Activated CD4-positive, alpha-beta T cell treated with anti-CD3 and anti-CD28 coated beads for 36 hours (primary cell): Measurements from ENCODE around the gene RALGDS. TPM values are rescaled to one million over a fixed set of nuclear protein-coding genes. Genes with fewer than 3 reads are reported as not detected.
"Not testable (repeated sequence)": the region's sequence is repeated elsewhere in the genome, so short reads cannot be mapped to it uniquely, and the experiment has no call there.

Source experiments
- ATAC-seq: fragments of 200-7000 bp; cut with Tn5 transposase; one replicate; pipeline ENCODE4 v1.10.0; 2021; ENCODE audit warnings: mild to moderate bottlenecking, moderate library complexity
- CTCF ChIA-PET: fragments of 350-600 bp; sonication (Branson Sonifier 250); formaldehyde crosslinking; loops from one replicate; lab custom pipeline; 2021; ENCODE audit warnings: antibody characterized with exemption; lab: Charles Lee
- POLR2A ChIA-PET: fragments of 350-600 bp; sonication (Branson Sonifier 250); formaldehyde crosslinking; loops from one replicate; lab custom pipeline; 2021; ENCODE audit warnings: antibody characterized with exemption, inconsistent platforms; lab: Charles Lee
- DNase-seq: peaks from one replicate; pipeline ENCODE4 v3.0.0-alpha.2; 2020
- H3K27ac Mint-ChIP-seq: one replicate; pipeline ENCODE4 v1.8.0; 2021; ENCODE audit warnings: mixed read lengths
- H3K27me3 Mint-ChIP-seq: one replicate; pipeline ENCODE4 v1.8.0; 2021; ENCODE audit warnings: mixed read lengths
- H3K36me3 Mint-ChIP-seq: one replicate; pipeline ENCODE4 v1.8.0; 2021; ENCODE audit warnings: low read depth, mixed read lengths
- H3K4me1 Mint-ChIP-seq: one replicate; pipeline ENCODE4 v1.8.0; 2021; ENCODE audit warnings: mixed read lengths
- H3K4me3 Mint-ChIP-seq: one replicate; pipeline ENCODE4 v1.8.0; 2021; ENCODE audit warnings: mild to moderate bottlenecking, moderate library complexity, mixed read lengths
- H3K9me3 Mint-ChIP-seq: one replicate; pipeline ENCODE4 v1.8.0; 2021; ENCODE audit warnings: low read depth, mixed read lengths
- intact Hi-C, 2 experiments: fragments of 100-400 bp; cut with DNase I in 1 of 2; cut with micrococcal nuclease in 1 of 2; formaldehyde crosslinking; loops; one replicate each; pipeline versions ENCODE4 v1.14.2 to v1.15.1; 2022 to 2024; cut with DNase I, micrococcal nuclease
- total RNA-seq, 2 experiments: library from RNA; stranded (reverse); gene quantifications; one replicate each; pipeline ENCODE4 v1.2.3, GENCODE V29; 2021

The RALGDS gene
- total RNA-seq, 2 experiments from 2014 or later: 65.1 to 78.6 TPM

DNA sequence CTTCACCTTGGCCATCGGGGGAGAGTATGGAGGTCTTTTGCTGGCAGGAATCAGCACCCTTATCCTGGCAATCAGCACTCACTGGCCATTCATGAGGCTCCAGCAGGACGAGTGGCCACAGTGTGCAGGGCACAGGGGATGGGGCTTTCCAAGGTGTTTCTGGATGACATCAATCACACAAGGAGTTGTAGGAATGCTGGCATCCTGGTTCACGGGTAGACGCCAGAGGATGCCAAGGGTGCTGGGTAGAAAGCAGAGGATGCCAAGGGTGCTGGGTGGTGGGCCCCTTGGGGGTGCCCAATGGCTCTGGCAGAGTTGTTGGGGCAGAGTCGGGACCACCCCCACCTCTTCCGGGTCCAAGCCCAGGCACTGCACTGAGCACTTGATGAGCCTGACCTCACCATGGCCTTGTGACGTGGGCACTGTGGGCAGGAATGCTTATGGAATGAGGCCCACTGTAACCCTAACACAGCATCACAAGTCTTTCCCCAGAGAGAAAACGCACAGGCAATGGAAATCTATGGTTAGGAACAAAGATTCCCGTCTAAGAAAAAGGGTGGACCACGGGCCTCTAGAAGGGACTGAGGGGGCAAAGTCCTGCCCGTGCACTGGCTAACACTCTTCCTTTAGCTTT, 30.2 kb downstream of the RALGDS start:
- no peak for DNase-seq
- H3K4me3 Mint-ChIP-seq: no peak overlapping the region
- no peaks in the 10 kb centered on the region for H3K27me3 Mint-ChIP-seq
- H3K36me3 Mint-ChIP-seq: peaks cover 4% of the 10 kb centered on the region
- intact Hi-C loops: no loop called here
- peaks cover 6% of the 10 kb centered on the region for H3K9me3 Mint-ChIP-seq
- ATAC-seq: no peak
- POLR2A ChIA-PET: no interaction called here
- H3K27ac Mint-ChIP-seq: no peak overlapping the region
- CTCF ChIA-PET: interaction anchor here (1.4 kb wide), 1 partner anchor 69 kb away, joined by 4 read pairs; no protein-coding TSS in a partner anchor
- no peaks in the 10 kb centered on the region for H3K4me1 Mint-ChIP-seq

DNA sequence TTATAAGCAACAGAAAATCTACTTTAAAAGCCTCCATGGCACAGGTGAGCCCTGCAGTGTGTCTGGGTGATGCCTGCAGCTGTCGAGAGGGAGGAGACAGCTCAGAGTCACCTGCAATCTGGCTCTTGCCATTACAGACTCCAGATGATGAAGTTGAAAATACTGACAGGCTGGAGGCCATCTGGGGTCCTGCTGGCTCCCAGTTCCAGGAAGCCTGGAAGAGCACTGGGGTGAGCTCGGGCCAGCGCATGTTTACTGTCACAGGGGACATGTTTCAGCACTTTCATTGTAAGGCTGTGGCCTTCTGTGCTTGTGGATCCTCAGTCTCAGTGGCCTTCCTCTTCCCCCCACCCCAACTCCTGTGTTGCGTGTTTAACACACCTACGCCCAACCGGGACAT, 30.9 kb downstream of the RALGDS start:
- CTCF ChIA-PET: interaction anchor here (0.6 kb wide), 1 partner anchor 54 kb away, joined by 3 read pairs; no protein-coding TSS in a partner anchor
- Mint-ChIP-seq H3K36me3 (no peaks in the 10 kb centered on the region), H3K4me3 (no peak overlapping the region), H3K27ac (no peak overlapping the region), H3K4me1 (no peaks in the 10 kb centered on the region), H3K9me3 (peaks cover 3% of the 10 kb centered on the region), H3K27me3 (no peaks in the 10 kb centered on the region)
- DNase-seq: no peak
- intact Hi-C loops: no loop called here
- POLR2A ChIA-PET: no interaction called here
- ATAC-seq: no peak

DNA sequence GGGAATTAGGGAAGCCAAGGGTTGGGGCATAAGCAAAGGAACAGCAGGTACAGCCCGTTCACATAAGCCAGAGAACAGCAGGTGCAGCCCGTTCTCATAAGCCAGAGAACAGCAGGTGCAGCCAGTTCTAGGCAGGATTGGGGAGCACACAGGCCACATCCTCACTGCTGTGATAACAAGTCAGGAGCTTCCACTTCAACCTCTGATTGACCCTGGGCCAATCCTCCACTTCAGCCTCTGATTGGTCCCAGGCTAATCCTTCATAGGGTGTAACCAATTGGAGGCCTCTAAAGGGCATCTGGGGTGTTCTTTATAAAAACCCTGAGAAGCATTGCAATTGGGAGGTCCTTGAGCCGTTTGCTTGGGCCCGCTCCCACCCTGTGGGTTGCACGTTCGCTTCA, 31.8 kb downstream of the RALGDS start:
- ATAC-seq: no peak
- Mint-ChIP-seq H3K36me3 (no peaks in the 10 kb centered on the region), H3K27me3 (no peaks in the 10 kb centered on the region), H3K9me3 (no peaks in the 10 kb centered on the region), H3K4me3 (no peak overlapping the region), H3K4me1 (no peaks in the 10 kb centered on the region), H3K27ac (no peak overlapping the region)
- intact Hi-C loops: no loop called here
- ChIA-PET POLR2A (no interaction called here), CTCF (no interaction called here)
- DNase-seq: no peak

DNA sequence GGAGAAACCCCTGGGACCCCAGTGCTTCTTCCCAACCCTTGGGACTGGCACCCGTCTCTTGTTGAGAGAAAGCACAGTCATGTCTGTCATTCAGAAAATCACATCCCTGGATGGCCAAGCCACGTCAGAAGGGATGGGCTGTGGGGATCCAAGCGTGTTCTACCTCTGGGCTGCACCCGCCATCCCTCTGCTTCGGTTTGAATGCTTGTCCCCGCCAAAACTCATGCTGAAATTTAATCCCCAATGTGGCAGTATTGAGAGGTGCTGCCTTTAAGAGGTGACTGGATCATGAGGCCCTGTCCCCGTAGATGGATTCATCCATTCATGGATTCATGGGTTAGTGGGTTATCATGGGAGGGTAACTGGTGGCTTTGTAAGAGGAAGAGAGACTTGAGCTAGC, 32.3 kb downstream of the RALGDS start:
- POLR2A ChIA-PET: no interaction called here
- no peaks in the 10 kb centered on the region for H3K36me3 Mint-ChIP-seq
- intact Hi-C loops: no loop called here
- no peaks in the 10 kb centered on the region for H3K4me1 Mint-ChIP-seq
- H3K9me3 Mint-ChIP-seq: no peaks in the 10 kb centered on the region
- ATAC-seq (no peak), DNase-seq (no peak)
- no peak overlapping the region for H3K4me3 Mint-ChIP-seq
- no peak overlapping the region for H3K27ac Mint-ChIP-seq
- CTCF ChIA-PET: no interaction called here
- no peaks in the 10 kb centered on the region for H3K27me3 Mint-ChIP-seq

DNA sequence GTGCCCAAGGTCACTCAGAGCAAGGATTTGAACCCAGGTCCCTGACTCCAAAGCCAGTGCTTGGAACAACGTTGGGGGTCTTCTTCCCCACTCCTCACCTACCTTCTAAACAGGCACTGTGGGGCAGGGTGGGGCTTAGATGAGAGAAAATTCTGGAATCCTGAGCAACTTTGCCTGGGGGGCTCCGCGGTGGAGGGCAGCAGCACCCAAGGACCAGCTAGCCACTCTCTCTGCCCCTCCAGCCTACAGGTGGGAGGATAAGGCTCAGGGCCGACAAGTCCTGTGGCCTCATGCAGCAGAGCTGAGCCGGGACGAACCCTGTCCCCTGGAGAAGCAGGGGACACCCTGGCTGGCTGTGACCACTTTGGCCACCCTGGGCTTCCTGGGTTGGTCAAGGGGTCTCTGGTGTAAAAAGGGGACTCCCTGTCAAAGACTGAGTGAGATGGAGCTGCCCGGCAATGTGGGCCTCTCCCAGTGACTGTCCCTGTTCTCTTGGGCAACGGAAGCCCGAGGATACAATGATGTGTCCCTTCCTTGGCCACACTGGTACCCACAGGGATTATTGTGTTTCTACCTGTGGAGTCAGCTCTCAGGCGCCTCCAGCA, 32.8 kb downstream of the RALGDS start:
- intact Hi-C loops: no loop called here
- Mint-ChIP-seq H3K4me3 (no peak overlapping the region), H3K36me3 (no peaks in the 10 kb centered on the region), H3K4me1 (no peaks in the 10 kb centered on the region), H3K27ac (no peak overlapping the region), H3K9me3 (no peaks in the 10 kb centered on the region), H3K27me3 (no peaks in the 10 kb centered on the region)
- POLR2A ChIA-PET: no interaction called here
- CTCF ChIA-PET: no interaction called here
- DNase-seq (no peak), ATAC-seq (no peak)

DNA sequence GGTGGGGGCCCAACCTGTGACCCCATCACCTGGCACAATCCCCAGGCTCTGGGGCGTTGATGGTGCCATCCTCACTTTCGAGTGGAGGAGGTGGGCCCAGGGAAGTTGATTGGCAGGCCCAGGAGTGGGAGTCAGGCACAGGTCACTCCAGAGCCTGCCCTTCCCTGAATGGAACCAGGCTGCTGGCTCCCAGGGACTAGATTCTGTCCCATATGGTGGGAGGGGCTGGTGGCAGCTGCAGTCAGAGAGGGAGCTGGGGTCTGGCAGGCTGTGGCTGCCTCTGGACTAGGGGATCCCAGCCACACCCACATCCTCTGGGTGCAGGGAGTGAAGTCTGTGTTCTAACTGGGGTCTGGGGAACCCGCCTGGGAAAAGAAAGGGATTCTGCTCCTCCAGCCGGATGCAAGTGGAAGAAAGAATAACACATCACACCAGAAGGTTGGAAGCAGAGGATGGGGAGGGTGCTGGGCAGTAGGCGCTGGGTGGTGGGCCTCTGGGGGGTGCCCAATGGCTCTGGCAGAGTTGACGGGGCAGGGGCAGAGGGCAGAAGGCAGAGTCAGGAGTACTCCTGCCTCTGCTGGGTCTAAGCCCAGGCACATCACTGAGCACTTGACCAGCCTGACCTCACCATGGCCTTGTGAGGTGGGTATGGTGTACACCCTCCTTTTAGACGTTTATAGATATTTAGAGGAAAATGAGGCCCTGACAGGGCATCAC, 33.5 kb downstream of the RALGDS start:
- Mint-ChIP-seq H3K9me3 (no peaks in the 10 kb centered on the region), H3K36me3 (no peaks in the 10 kb centered on the region), H3K27ac (no peak overlapping the region), H3K4me3 (no peak overlapping the region), H3K4me1 (no peaks in the 10 kb centered on the region), H3K27me3 (no peaks in the 10 kb centered on the region)
- intact Hi-C loops: loop anchor here in 1 of 2 experiments (2.0 kb wide), 1 partner anchor 19 kb away; no protein-coding TSS in a partner anchor
- ATAC-seq (no peak), DNase-seq (no peak)
- CTCF ChIA-PET: no interaction called here
- POLR2A ChIA-PET: no interaction called here

DNA sequence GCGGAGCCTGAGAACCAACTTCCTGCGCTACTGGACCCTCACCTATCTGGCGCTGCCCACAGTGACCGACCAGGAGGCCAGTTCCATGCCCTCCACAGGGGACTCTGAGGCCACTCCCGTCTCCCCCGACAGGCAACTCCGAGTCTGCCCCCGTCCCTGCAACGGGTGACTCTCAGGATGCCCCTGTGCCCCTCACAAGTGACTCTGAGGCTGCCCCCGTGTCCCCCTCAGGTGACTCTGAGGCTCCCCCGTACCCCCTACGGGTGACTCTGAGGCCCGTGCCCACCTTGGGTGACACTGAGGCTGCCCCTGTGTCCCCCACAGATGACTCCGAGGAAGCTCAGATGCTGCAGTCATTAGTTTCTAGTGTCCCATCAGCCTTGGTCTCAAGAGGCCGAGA, 34.1 kb downstream of the RALGDS start:
- CTCF ChIA-PET: no interaction called here
- Mint-ChIP-seq H3K36me3 (no peaks in the 10 kb centered on the region), H3K27me3 (no peaks in the 10 kb centered on the region), H3K4me1 (no peaks in the 10 kb centered on the region), H3K27ac (no peak overlapping the region), H3K9me3 (no peaks in the 10 kb centered on the region), H3K4me3 (no peak overlapping the region)
- intact Hi-C loops: loop anchor here in 1 of 2 experiments (2.0 kb wide), 1 partner anchor 18 kb away; no protein-coding TSS in a partner anchor
- DNase-seq (no peak), ATAC-seq (no peak)
- POLR2A ChIA-PET: no interaction called here

DNA sequence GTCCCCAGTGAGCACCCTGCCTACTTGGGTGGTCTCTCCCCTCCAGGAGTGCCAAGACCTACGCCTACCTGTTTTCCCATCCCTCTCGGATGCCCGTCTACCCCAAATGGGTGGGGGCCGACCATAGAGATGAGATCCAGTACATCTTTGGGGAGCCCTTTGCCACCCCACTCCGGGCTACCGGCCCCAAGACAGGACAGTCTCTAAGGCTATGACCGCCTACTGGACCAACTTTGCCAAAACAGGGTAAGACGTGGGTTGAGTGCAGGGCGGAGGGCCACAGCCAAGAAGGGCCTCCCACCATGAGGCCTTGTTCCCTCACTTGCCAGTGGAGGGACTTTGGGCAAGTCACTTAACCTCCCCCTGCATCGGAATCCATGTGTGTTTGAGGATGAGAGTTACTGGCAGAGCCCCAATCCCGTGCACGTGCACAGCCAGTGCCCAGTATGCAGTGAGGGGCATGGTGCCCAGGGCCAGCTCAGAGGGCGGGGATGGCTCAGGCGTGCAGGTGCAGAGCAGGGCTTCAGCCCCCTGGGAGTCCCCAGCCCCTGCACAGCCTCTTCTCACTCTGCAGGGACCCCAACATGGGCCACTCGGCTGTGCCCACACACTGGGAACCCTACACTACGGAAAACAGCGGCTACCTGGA, 34.7 kb downstream of the RALGDS start:
- POLR2A ChIA-PET, H3K9me3 Mint-ChIP-seq, H3K4me1 Mint-ChIP-seq, H3K4me3 Mint-ChIP-seq, ATAC-seq, CTCF ChIA-PET, H3K36me3 Mint-ChIP-seq, DNase-seq, H3K27me3 Mint-ChIP-seq, H3K27ac Mint-ChIP-seq: not testable (repeated sequence)
- intact Hi-C loops: loop anchor here in 1 of 2 experiments (2.0 kb wide), 1 partner anchor 18 kb away; no protein-coding TSS in a partner anchor

DNA sequence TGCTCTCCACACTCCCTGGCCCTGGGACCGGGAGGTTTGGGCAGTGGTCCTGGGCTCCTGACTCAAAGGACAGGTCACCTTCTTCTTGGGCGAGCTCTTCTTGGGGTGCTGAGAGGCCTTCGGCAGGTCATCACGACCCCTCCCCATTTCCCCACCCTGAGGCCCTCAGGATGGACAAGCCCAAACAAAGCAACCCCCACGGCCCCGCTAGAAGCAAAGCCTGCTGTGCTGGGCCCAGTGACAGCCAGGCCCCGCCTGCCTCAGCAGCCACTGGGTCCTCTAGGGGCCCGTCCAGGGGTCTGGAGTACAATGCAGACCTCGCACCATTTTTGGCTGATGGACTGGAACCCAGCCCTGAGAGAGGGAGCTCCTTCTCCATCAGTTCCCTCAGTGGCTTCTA, 37.4 kb downstream of the RALGDS start:
- H3K27me3 Mint-ChIP-seq, H3K9me3 Mint-ChIP-seq, H3K4me3 Mint-ChIP-seq, intact Hi-C loops, DNase-seq, CTCF ChIA-PET, H3K36me3 Mint-ChIP-seq, ATAC-seq, H3K27ac Mint-ChIP-seq, POLR2A ChIA-PET, H3K4me1 Mint-ChIP-seq: not testable (repeated sequence)

DNA sequence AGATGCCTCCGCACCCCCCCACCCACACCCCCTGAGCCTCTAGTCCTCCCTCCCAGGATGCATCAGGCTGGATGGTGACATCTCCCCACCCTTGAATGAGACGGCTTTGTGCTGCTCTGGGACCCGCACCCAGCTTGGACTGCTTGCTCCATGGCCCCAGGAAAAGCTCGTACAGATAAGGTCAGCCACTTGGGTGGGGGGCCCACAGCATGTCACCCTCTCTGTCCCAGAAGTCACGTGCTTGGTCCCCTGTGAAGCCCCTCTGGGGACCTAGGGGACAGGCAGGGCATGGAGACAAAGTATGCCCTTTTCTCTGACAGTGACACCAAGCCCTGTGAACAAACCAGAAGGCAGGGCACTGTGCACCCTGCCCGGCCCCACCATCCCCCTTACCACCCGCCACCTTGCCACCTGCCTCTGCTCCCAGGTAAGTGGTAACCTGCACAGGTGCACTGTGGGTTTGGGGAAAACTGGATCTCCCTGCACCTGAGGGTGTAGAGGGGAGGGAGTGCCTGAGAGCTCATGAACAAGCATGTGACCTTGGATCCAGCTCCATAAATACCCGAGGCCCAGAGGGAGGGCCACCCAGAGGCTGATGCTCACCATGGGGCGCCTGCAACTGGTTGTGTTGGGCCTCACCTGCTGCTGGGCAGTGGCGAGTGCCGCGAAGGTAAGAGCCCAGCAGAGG, 38.9 kb downstream of the RALGDS start:
- POLR2A ChIA-PET, H3K9me3 Mint-ChIP-seq, H3K36me3 Mint-ChIP-seq, CTCF ChIA-PET, intact Hi-C loops, H3K27ac Mint-ChIP-seq, ATAC-seq, H3K4me3 Mint-ChIP-seq, H3K4me1 Mint-ChIP-seq, DNase-seq, H3K27me3 Mint-ChIP-seq: not testable (repeated sequence)
